Sigmoid colon (tissue), 4 donors: ENCODE data around the gene S1PR5.

Source experiments
- CTCF ChIP-seq, 4 experiments: fragments of 450-650 bp in 3 of 4; fragments of 200-600 bp in 1 of 4; IDR thresholded peaks; one replicate each; pipeline ENCODE4 v1.5.1; 2016 to 2019; ENCODE audit warnings: antibody characterized with exemption in 4 of 4, mild to moderate bottlenecking in 3 of 4, moderate library complexity in 2 of 4
- EP300 ChIP-seq, 4 donors: sonication (generic); formaldehyde crosslinking; IDR thresholded peaks; one replicate each; pipeline ENCODE4 v1.6.1; 2017; ENCODE audit warnings: antibody characterized with exemption in 4 of 4
- POLR2AphosphoS5 ChIP-seq, 4 donors: sonication (generic); formaldehyde crosslinking; IDR thresholded peaks; one replicate each; pipeline ENCODE4 v1.6.1; 2017; ENCODE audit warnings: antibody characterized with exemption in 4 of 4

- no peak for TF ChIP-seq EP300 (IDR thresholded peaks at IDR 0.05)
- TF ChIP-seq POLR2AphosphoS5 (IDR thresholded peaks at IDR 0.05): no peak
- TF ChIP-seq CTCF (IDR thresholded peaks at IDR 0.05): no peak
Observed at GRCh38 chr19:10533646-10534386, 16.6 kb upstream of the S1PR5 start.
